Limb (tissue), 2 donors: ENCODE results near the gene ARL6IP4.
"Not testable (repeated sequence)": the region's sequence is repeated elsewhere in the genome, so short reads cannot be mapped to it uniquely, and the experiment has no call there.

Source experiments
- DNase-seq, 2 donors: peaks; one replicate each; pipeline ENCODE4 v3.0.0-alpha.2; 2016; ENCODE audit errors: extremely low spot score in 2 of 2

Gene ARL6IP4

DNA sequence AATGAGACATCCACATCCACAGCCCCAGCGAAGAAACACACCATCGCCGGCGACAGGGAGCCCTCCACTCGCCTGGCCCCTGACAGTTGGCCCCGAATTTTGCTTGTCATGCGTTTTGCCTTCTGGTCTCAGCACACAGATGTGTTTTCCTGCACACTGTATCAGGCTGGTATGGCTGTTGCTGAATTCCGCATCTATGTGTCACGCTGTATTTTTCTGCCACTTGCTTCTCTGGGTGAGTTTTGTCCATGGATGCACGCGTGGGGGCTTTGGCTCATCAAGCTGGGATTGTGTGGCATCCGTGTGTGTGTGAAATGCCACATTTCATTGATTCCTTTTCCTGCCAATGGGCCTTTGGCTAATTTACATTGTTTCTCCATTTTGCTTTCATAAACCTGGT, 26.5 kb downstream of the ARL6IP4 start:
- DNase-seq = no peak

DNA sequence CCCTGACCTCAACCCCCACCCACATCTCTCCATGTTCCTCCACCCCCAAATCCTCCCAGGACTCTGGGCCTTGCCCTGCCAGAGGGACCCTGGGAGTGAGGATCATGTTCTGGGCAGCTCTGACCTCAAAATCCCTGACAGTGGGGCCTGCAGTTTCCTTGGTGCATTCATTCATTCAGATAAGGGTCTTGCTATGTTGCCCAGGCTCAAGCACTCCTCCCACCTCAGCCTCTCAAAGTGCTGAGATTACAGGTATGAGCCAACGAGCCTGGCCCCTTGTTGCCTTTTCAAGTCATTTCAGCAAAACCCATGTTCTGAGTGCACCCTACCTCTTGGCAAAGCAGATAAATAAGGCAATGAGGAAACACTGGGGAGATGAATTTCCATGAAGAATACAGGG, 29.6 kb downstream of the ARL6IP4 start:
- no peak for DNase-seq

DNA sequence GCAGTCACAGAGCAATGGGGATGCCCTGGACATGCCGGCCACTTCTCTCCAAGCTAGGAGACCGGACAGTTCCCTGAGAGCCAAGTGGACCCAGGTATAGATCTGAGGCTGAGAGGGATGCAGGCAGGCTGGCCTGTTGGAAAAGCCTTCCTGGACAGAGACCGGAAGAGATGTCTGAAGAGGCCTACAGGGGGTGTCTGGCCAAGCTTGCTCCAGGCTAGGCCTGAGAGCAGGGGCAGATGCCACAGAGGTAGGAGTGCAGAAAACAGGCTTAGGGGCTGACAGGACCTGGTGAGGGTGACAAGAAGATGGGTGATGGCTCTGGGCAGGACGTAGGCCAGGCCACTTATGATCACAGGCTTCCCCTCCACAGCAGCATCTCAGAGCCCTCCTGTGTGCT, 30.2 kb downstream of the ARL6IP4 start:
- no peak for DNase-seq

GRCh38 chr12:123011701-123012100, 31.2 kb downstream of the ARL6IP4 start:
- DNase-seq = no peak

DNA sequence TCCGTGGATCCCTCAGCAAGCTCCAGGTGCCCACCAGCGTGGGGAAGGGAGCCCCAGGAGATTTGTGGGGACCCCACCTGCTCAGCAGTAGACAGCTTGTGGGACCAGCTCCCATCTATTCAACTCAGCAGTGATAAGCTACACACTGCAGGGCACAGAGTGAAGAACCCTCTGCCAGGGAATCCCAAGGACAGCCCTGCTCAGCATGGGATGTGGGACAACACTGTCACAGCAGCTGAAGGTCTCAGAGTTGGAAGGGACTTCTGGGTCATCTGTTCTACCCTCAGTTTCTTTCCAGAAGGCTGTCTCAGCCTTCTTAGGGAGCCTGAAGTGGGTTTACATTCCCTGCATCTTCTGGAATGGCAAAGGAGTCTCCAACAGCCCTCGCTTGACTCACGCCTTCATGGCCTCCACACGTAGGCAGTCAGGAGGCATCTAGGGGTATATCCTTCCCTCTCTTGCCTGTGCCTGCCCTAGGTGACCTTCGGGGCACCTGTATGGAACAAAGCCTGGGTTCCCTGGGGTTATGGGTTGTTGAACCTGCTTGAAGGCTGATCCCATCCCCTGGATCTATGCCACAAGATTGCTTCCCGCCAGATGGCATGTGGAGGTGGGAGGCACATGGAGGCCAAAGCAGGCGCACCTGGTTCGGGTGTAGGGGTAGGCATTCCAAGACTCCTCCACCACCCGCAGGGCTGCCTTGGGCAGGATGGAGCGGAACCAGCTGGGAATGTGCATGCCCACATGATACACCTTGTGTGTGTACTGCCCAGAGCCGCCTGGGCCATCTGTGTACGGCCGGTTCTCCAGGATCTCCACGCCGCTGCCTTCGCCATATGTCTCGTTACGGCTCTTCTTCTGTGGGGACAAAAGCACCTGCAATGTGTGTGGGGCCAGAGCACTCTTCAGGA, 33.0 kb downstream of the ARL6IP4 start:
- no peak for DNase-seq

GRCh38 chr12:123014473-123014872, 34.0 kb downstream of the ARL6IP4 start:
- not testable (repeated sequence) for DNase-seq

DNA sequence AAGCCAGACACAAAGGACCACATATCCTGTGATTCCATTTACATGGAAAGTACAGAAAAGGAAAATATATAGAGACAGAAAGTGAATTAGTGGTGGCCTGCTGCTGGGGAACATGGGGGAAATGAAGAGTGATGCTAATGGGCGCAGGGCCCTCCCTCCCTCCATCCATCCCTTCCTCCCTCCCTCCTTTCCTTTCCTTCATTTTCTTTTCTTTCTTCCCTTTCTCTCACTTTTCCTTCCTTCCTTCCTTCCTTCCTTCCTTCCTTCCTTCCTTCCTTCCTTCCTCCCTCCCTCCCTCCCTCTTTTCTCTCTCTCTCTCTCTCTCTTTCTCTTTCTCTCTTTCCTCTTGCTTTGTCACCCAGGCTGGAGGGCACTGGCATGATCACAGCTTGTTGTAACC, 37.3 kb downstream of the ARL6IP4 start:
- DNase-seq = no peak

DNA sequence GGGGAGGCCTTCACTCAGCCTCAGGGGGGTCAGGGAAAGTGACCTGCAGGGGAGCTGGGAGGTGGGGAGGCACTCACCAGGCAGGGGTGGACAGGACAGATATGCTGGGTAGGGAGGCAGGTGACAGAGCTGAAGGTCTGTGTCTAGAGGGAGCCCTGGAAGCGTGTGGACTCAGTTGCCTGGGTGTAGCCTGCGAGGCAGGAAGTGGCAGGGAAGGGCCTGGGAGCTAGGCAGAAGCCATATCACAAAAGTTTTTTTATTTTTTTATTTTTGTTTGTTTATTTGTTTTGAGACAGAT, 39.3 kb downstream of the ARL6IP4 start:
- no peak for DNase-seq

DNA sequence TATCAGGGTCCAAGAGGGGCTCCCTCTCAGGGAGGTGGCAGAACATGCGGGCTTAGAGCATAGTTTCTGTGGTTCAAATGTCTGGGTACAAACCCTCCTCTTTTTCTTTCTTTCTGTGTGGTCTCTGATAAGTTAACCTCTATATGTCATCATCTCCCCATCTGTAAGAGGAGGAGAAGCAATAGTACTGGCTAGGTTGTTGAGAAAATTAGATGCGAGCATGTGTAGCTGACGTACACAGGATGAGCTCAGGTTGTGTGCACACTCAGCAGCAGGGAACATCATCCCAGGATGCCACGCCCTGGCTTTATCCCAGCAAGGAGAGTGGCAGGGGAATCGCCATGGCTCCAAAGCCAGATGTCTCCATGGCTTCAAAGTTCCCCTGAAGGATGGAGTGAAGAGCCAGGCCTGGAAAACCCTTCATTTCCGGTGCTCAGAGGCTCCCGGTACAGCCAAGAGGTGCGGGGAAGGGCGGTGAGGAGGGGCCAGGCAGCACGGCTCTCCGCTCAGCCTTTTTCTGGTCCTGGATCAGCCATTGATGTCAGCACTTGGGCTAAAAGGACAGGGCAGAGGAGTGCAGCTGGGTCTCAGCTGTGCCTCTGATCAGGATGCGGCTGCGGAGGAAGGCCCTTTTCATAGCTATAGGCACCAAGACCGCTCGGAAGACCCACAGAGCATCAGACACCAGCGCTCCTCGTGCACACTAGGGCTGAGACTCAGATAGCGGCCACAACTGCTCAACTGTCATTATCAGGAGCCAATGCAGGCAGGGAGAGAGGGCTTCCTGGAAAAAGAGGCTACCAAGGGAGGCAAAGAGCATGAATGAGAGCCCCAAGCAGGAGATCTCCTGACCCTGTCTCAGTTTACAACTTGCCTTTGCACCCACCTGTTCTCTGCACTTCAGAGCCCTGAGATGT, 41.5 kb downstream of the ARL6IP4 start:
- DNase-seq = no peak

DNA sequence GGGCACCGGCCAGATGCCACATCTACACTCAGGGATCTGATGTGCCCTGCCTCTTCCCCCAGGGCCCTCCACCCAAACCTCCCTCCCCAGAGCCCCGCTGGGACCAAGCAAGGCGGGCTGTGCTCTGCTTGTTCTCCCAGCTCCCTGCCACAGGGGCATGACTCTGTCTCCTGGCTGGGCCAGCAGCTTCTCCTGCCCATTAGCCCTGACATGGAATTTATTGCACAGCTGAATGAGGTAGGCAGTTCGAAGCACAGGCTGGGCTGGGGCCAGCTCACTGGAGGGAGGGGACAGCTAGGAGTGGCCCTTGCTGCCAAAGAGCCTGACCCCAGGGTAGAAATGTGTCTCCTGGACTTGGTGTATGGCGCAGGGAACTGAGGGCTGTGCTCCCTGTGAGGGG, 42.4 kb downstream of the ARL6IP4 start:
- DNase-seq = no peak

- DNase-seq = no peak
Measured at GRCh38 chr12:123024819-123025391, 44.4 kb downstream of the ARL6IP4 start.

- no peak for DNase-seq
Measured at GRCh38 chr12:123026094-123026853, 45.8 kb downstream of the ARL6IP4 start.

DNA sequence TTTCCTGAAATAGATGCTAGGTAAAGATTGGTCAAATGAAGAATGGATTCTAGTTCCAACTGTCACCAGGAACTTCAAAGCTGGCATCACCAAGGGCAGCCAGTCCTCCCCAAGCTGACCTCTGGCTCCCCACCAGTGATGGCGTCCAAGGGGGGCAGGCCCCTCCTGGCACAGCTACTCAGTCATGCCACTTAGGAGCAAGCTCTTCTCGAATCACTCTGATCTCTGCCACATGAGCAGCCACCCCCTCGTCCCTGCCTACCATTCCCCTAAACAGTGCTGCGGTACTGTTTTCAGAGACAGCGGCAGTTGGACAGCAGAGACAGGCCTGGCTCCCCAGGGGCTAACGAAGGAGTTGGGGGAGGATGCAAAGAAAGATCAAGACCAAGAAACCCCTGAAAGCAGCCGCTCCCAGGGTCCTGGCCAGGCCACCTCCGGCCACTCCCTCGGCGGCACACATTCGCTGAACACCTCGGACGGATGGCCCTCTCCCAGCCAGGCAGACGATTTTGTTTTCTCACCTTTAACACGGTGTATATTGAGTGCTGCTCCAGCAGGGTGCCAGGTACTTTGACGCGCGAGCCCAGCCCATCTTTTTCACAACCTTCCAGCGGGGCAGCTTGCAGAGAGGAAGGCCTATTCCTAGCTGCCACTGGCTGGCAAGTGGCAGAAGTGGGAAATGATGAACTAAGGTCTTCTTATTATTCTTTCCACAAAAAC, 47.4 kb downstream of the ARL6IP4 start:
- DNase-seq = no peak

- no peak for DNase-seq
Measured at GRCh38 chr12:123028475-123028874, 48.0 kb downstream of the ARL6IP4 start.

- DNase-seq = no peak
Measured at GRCh38 chr12:123029550-123029949, 49.1 kb downstream of the ARL6IP4 start.

- DNase-seq = no peak
Measured at GRCh38 chr12:123030686-123031085, 50.2 kb downstream of the ARL6IP4 start.

- no peak for DNase-seq
Measured at GRCh38 chr12:123031171-123031845, 50.8 kb downstream of the ARL6IP4 start.
